H1 (cell line): ENCODE results near the gene WDR1. TPM values are rescaled to one million over a fixed set of nuclear protein-coding genes. Genes with fewer than 3 reads are reported as not detected.

Experiments
- CTCF ChIA-PET: fragments of 300-600 bp; sonication (Branson Sonifier 250); formaldehyde crosslinking; loops from one replicate; lab custom pipeline; 2021; ENCODE audit not compliant: partially characterized antibody; lab: Charles Lee
- POLR2A ChIA-PET: fragments of 300-600 bp; sonication (Branson Sonifier 250); formaldehyde crosslinking; loops from one replicate; lab custom pipeline; 2021; ENCODE audit warnings: inconsistent platforms; ENCODE audit not compliant: partially characterized antibody; lab: Charles Lee
- DNase-seq, 2 experiments: peaks; one replicate each; pipeline versions ENCODE4 v3.0.0 to v3.0.0-alpha.2; 2010 to 2022; ENCODE audit warnings: low spot score in 2 of 2, low read depth in 1 of 2, mixed read lengths in 1 of 2
- FAIRE-seq: peaks from 2 replicates; lab custom pipeline; 2011; peaks lifted over from hg19 to GRCh38; lab: Jason Lieb, UNC
- H2AFZ ChIP-seq: 2 replicates; pipeline ENCODE4 v1.8.1; 2012; ENCODE audit warnings: low read length, inconsistent platforms
- H2AK5ac ChIP-seq: 2 replicates; pipeline ENCODE4 v1.6.1; 2013; ENCODE audit warnings: low read depth, low read length
- H2BK120ac ChIP-seq: replicated peaks from 2 replicates; pipeline ENCODE3; 2013; ENCODE audit warnings: low read depth, low read length, inconsistent platforms
- H2BK12ac ChIP-seq: 2 replicates; pipeline ENCODE4 v1.6.1; 2013; ENCODE audit warnings: low read depth, low read length
- H2BK15ac ChIP-seq: 2 replicates; pipeline ENCODE4 v1.6.1; 2013; ENCODE audit warnings: low read length
- H2BK20ac ChIP-seq: 2 replicates; pipeline ENCODE4 v1.6.1; 2013; ENCODE audit warnings: low read length
- H2BK5ac ChIP-seq: 2 replicates; pipeline ENCODE4 v1.6.1; 2013; ENCODE audit warnings: low read depth, low read length
- H3K14ac ChIP-seq: 2 replicates; pipeline ENCODE4 v1.6.1; 2013; ENCODE audit warnings: inconsistent platforms; ENCODE audit not compliant: insufficient read length
- H3K18ac ChIP-seq: 2 replicates; pipeline ENCODE4 v1.6.1; 2013; ENCODE audit warnings: low read length; ENCODE audit errors: extremely low read depth
- H3K23ac ChIP-seq: 2 replicates; pipeline ENCODE4 v1.6.1; 2013; ENCODE audit warnings: inconsistent platforms; ENCODE audit not compliant: insufficient read length
- H3K23me2 ChIP-seq: 2 replicates; pipeline ENCODE4 v1.6.1; 2013; ENCODE audit warnings: low read depth, low read length
- H3K27ac ChIP-seq: 2 replicates; pipeline ENCODE4 v1.6.1; 2011; ENCODE audit warnings: low read depth, low read length, inconsistent platforms
- H3K27me3 ChIP-seq, 4 experiments: replicated peaks in 1 of 4; 1 replicate in 1 of 4; 2 replicates in 3 of 4; pipeline versions ENCODE4 v1.6.1 to v1.8.1; 2011 to 2013; ENCODE audit warnings: low read length in 3 of 4, mild to moderate bottlenecking in 3 of 4, inconsistent platforms in 2 of 4, mixed read lengths in 2 of 4, moderate library complexity in 1 of 4; ENCODE audit not compliant: control insufficient read depth in 3 of 4, insufficient read depth in 3 of 4; ENCODE audit errors: extremely low read depth in 1 of 4
- H3K36me3 ChIP-seq, 4 experiments: 2 replicates each; pipeline versions ENCODE4 v1.6.1 to v1.8.1; 2011 to 2013; ENCODE audit warnings: mild to moderate bottlenecking in 4 of 4, low read length in 3 of 4, moderate library complexity in 2 of 4, control low read depth in 1 of 4, inconsistent platforms in 1 of 4; ENCODE audit not compliant: insufficient read depth in 4 of 4, control insufficient read depth in 2 of 4
- H3K4ac ChIP-seq: replicated peaks from 2 replicates; pipeline ENCODE3; 2013; ENCODE audit warnings: low read length, low read depth, mixed read lengths, inconsistent platforms; ENCODE audit not compliant: insufficient read length
- H3K4me1 ChIP-seq, 4 experiments: replicated peaks in 1 of 4; 1 replicate in 1 of 4; 2 replicates in 3 of 4; pipeline versions ENCODE4 v1.6.1 to v1.8.1; 2011 to 2013; ENCODE audit warnings: low read length in 3 of 4, inconsistent platforms in 2 of 4, mixed read lengths in 1 of 4; ENCODE audit not compliant: insufficient read depth in 4 of 4, control insufficient read depth in 3 of 4
- H3K4me2 ChIP-seq, 2 experiments: 2 replicates each; pipeline versions ENCODE4 v1.6.1 to v1.8.1; 2011 to 2013; ENCODE audit warnings: low read depth in 2 of 2, low read length in 2 of 2, control low read depth in 1 of 2, inconsistent platforms in 1 of 2, mild to moderate bottlenecking in 1 of 2; ENCODE audit not compliant: insufficient read depth in 1 of 2
- H3K4me3 ChIP-seq, 4 experiments: fragments of 200-600, 300-600 bp in 1 of 4; sonication (generic), shearing (Covaris generic), sonication (Bioruptor Twin) in 1 of 4; 2 replicates each; pipeline versions ENCODE4 v1.5.1 to v1.8.1; 2011 to 2016; ENCODE audit warnings: low read length in 4 of 4, low read depth in 3 of 4, control low read depth in 2 of 4, inconsistent platforms in 2 of 4, mild to moderate bottlenecking in 2 of 4, mixed read lengths in 1 of 4, moderate library complexity in 1 of 4; ENCODE audit not compliant: insufficient read depth in 2 of 4; ENCODE audit errors: extremely low read depth in 1 of 4
- H3K56ac ChIP-seq: replicated peaks from 2 replicates; pipeline ENCODE3; 2013; ENCODE audit warnings: low read depth, mild to moderate bottlenecking, mixed read lengths, low read length, inconsistent platforms; ENCODE audit not compliant: insufficient read length
- H3K79me1 ChIP-seq: 2 replicates; pipeline ENCODE4 v1.6.1; 2013; ENCODE audit warnings: low read depth, low read length, control low read depth
- H3K79me2 ChIP-seq, 2 experiments: 2 replicates each; pipeline versions ENCODE4 v1.6.1 to v1.8.1; 2012 to 2013; ENCODE audit warnings: low read length in 2 of 2, mild to moderate bottlenecking in 2 of 2, inconsistent platforms in 1 of 2; ENCODE audit not compliant: insufficient read depth in 2 of 2, control insufficient read depth in 1 of 2
- H3K9ac ChIP-seq, 4 experiments: replicated peaks in 1 of 4; 1 replicate in 1 of 4; 2 replicates in 3 of 4; pipeline versions ENCODE4 v1.6.1 to v1.8.1; 2011 to 2013; ENCODE audit warnings: low read depth in 3 of 4, low read length in 3 of 4, control low read depth in 2 of 4, mild to moderate bottlenecking in 2 of 4, moderate library complexity in 2 of 4, inconsistent platforms in 1 of 4; ENCODE audit errors: extremely low read depth in 1 of 4
- H3K9me3 ChIP-seq, 2 experiments: 2 replicates each; pipeline versions ENCODE4 v1.6.1 to v1.8.1; 2012 to 2013; ENCODE audit warnings: mild to moderate bottlenecking in 2 of 2, moderate library complexity in 2 of 2, control low read depth in 1 of 2, inconsistent platforms in 1 of 2, low read depth in 1 of 2, low read length in 1 of 2, mixed read lengths in 1 of 2; ENCODE audit not compliant: insufficient read depth in 2 of 2
- H4K20me1 ChIP-seq, 2 experiments: replicated peaks in 1 of 2; 2 replicates each; pipeline versions ENCODE3 to v1.8.1; 2011 to 2013; ENCODE audit warnings: inconsistent platforms in 2 of 2, low read length in 2 of 2, mild to moderate bottlenecking in 1 of 2; ENCODE audit not compliant: insufficient read depth in 2 of 2, control insufficient read depth in 1 of 2
- H4K5ac ChIP-seq: 2 replicates; pipeline ENCODE4 v1.6.1; 2013; ENCODE audit warnings: low read length, low read depth, mixed read lengths, inconsistent platforms; ENCODE audit not compliant: insufficient read length
- H4K8ac ChIP-seq: 2 replicates; pipeline ENCODE4 v1.8.0; 2013; ENCODE audit warnings: mild to moderate bottlenecking, moderate library complexity, low read length, inconsistent platforms; ENCODE audit not compliant: insufficient read depth; ENCODE audit errors: extremely low read depth
- H4K91ac ChIP-seq: replicated peaks from 2 replicates; pipeline ENCODE3; 2013; ENCODE audit warnings: low read length, mixed read lengths, inconsistent platforms; ENCODE audit not compliant: insufficient read length
- RXRA ChIP-seq: IDR thresholded peaks from 2 replicates; pipeline ENCODE4 v1.6.1; 2011; ENCODE audit warnings: low read depth, mild to moderate bottlenecking, low read length, moderate library complexity; ENCODE audit not compliant: insufficient read depth
- whole genome bisulfite sequencing, 2 experiments: shearing (Covaris generic) in 1 of 2; methylation state at CpG; one replicate each; pipeline versions ENCODE4 v1.1.6 to v1.1.7; 2013 to 2015; ENCODE audit warnings: low lambda C conversion rate in 2 of 2, mixed read lengths in 2 of 2, inconsistent platforms in 1 of 2, low coverage in 1 of 2, missing lambda C conversion rate in 1 of 2; ENCODE audit not compliant: insufficient replicate concordance in 2 of 2, insufficient coverage in 1 of 2, insufficient read length in 1 of 2; ENCODE audit errors: extremely low coverage in 1 of 2, missing lambda C conversion rate in 1 of 2; 5-methylcytosine and 5-hydroxymethylcytosine counted together
- polyA plus RNA-seq, 7 experiments: library from polyadenylated mRNA; depleted of rRNA in 3 of 7; stranded (reverse) in 5 of 7; unstranded in 2 of 7; fragments of >200 nt in 5 of 7; fragments of 200-250 nt in 2 of 7; gene quantifications; 1 replicate in 5 of 7; 2 replicates in 1 of 7; 4 replicates in 1 of 7; pipeline versions ENCODE4 v1.2.1 to v1.2.3, GENCODE V29; 2011 to 2013; ENCODE audit warnings: missing spikeins in 2 of 7, mixed read lengths in 2 of 7
- total RNA-seq: library from RNA; stranded (reverse); fragmentation: NEBNext Ultra II Directional; extraction: Animal tissue kit (Norgen Biotek cat#: 25700); gene quantifications from 2 replicates; pipeline ENCODE4 v1.2.1, GENCODE V29; 2021
- TF ChIP-seq, protein P1 (sequence below): IDR thresholded peaks from 2 replicates; pipeline ENCODE4 v1.6.1; 2011; ENCODE audit warnings: low read depth, mild to moderate bottlenecking, low read length; ENCODE audit not compliant: insufficient read depth

Gene WDR1
- total and polyA plus RNA-seq, 2 of the 8 experiments (the other 6 are each of a cell fraction or from before 2014, with no cell fraction given), result 315 to 377 TPM

DNA sequence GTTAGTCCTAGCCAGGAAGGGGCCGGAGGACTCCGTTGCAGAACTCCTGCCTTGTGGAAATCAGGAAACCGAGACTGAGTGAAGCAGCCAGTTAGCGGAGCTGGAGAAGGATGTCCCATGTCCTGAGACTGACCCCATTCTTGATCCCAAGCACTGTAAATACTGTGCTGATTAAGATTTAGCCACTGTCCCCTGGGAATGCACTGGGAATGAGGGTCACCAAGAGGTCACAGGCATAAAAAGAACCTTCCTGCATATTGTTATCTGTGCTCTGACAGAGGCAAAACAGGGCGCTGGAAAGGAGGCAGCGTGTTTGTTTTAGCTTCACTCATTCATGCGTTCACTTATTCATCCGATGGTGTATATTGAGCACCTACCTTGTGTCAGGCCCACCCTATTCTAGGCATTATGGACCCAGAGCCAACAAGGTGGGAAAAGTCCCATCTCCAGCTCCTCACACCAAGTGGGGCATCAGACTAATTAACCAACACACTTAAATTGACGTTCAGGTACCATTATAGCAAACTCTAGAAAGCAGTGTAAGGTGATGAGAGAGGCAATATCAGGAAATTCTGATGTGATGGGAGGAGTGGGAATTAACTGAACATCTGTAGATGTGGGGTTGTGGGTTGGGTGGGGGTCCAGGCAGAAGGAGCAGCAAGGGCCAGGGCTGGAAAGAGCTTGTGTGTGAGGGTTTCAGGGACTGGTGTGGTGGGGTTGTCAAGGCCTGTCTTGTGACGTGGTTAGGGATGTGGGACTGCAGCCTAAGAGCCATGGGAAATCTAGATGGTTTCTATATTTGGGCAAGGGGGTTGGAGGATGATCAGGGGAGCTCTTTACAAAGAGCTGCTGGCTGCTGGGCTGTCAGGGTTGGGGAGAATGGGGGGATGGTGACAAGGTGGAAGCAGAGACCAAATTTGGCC, 84.7 kb downstream of the WDR1 start:
- H3K27ac ChIP-seq, result no peak overlapping the region
- H3K4ac ChIP-seq, result no peak overlapping the region
- WGBS, 2 experiments, result 89% methylated on average over 10 of the region's 10 CpGs; no CpG with 5 or more reads in 1 of the 2 experiments
- no peaks in the 10 kb centered on the region for H3K9me3 ChIP-seq
- no peak overlapping the region for H4K8ac ChIP-seq
- H4K91ac ChIP-seq, result no peak overlapping the region
- TF ChIP-seq, protein P1, sequence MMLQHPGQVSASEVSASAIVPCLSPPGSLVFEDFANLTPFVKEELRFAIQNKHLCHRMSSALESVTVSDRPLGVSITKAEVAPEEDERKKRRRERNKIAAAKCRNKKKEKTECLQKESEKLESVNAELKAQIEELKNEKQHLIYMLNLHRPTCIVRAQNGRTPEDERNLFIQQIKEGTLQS, result no peak
- 0 out of 2 replicates have a peak, but pooled peaks have one; percentile 13 for TF ChIP-seq RXRA
- FAIRE-seq, result no peak
- peaks cover 0 to 2% (median 0%) of the 10 kb centered on the region in 4 experiments; a peak in 1 of 7 replicates for H3K4me1 ChIP-seq
- H3K79me1 ChIP-seq, result no peaks in the 10 kb centered on the region
- H3K27me3 ChIP-seq, result no peaks in the 10 kb centered on the region; a peak in 1 of 7 replicates
- H2BK5ac ChIP-seq, result no peak overlapping the region
- H3K4me3 ChIP-seq, result no peak overlapping the region
- POLR2A ChIA-PET, result interaction anchor here (0.6 to 0.8 kb wide), 2 partner anchors 71 to 77 kb away, joined by 3 read pairs; no protein-coding TSS in a partner anchor
- no peak for DNase-seq
- no peak overlapping the region for H4K5ac ChIP-seq
- no peak overlapping the region for H2AFZ ChIP-seq
- no peak overlapping the region for H3K23ac ChIP-seq
- H2AK5ac ChIP-seq, result no peak overlapping the region
- H3K4me2 ChIP-seq, result no peak overlapping the region
- H2BK120ac ChIP-seq, result no peak overlapping the region
- no peak overlapping the region for H2BK12ac ChIP-seq
- no peak overlapping the region for H3K18ac ChIP-seq
- H3K79me2 ChIP-seq, result no peaks in the 10 kb centered on the region
- no peak overlapping the region for H3K9ac ChIP-seq
- no peak overlapping the region for H2BK15ac ChIP-seq
- H3K56ac ChIP-seq, result no peak overlapping the region
- no peaks in the 10 kb centered on the region for H3K36me3 ChIP-seq
- H3K23me2 ChIP-seq, result no peaks in the 10 kb centered on the region
- H2BK20ac ChIP-seq, result no peak overlapping the region
- H3K14ac ChIP-seq, result no peak overlapping the region
- H4K20me1 ChIP-seq, result no peaks in the 10 kb centered on the region
- CTCF ChIA-PET, result interaction anchor here (0.9 to 6.4 kb wide), 8 partner anchors 8 to 328 kb away, joined by 3 to 29 read pairs (median 4); no protein-coding TSS in a partner anchor
